A549 (cell line): Measurements from ENCODE around the gene BFSP1. TPM values are rescaled to one million over a fixed set of nuclear protein-coding genes. Genes with fewer than 3 reads are reported as not detected.
A peak's percentile ranks its signal among the peaks of the same experiment; 100 is the strongest.

Source experiments
- ATAC-seq, 2 experiments: fragments of 200-7000 bp in 1 of 2; fragments of >200 bp in 1 of 2; cut with Nextera tagmentation in 1 of 2; cut with Tn5 transposase in 1 of 2; 3 replicates each; pipeline versions ENCODE4 v1.8.0 to v1.9.1; 2018 to 2020; ENCODE audit warnings: mild to moderate bottlenecking in 1 of 2, moderate library complexity in 1 of 2
- CTCF ChIA-PET: fragments of 300-600 bp; sonication (Branson Sonifier 250); formaldehyde crosslinking; extraction: SDS; loops from one replicate; lab custom pipeline; 2021; ENCODE audit warnings: antibody characterized with exemption, inconsistent platforms; lab: Yijun Ruan, JAX
- POLR2A ChIA-PET: fragments of 350-600 bp; formaldehyde crosslinking; extraction: SDS; loops from one replicate; lab custom pipeline; 2021; ENCODE audit warnings: antibody characterized with exemption, inconsistent platforms; lab: Yijun Ruan, JAX
- DNase-seq, 2 experiments: peaks; one replicate each; pipeline versions ENCODE4 v3.0.0 to v3.0.0-alpha.2; 2011 to 2016; ENCODE audit warnings: low read depth in 1 of 2, low spot score in 1 of 2
- FAIRE-seq: peaks from 2 replicates; lab custom pipeline; 2011; peaks lifted over from hg19 to GRCh38; lab: Jason Lieb, UNC
- H3K27ac ChIP-seq, 2 experiments: fragments of >200 bp; sonication (Bioruptor Twin); formaldehyde crosslinking; 3 replicates each; pipeline ENCODE4 v1.5.1; 2016 to 2017
- H3K4me1 ChIP-seq: fragments of >200 bp; sonication (Bioruptor Twin); formaldehyde crosslinking; 3 replicates; pipeline ENCODE4 v1.6.1; 2016
- H3K4me2 ChIP-seq: fragments of >200 bp; sonication (Bioruptor Twin); formaldehyde crosslinking; 3 replicates; pipeline ENCODE4 v1.6.1; 2016
- H3K4me3 ChIP-seq: fragments of >200 bp; sonication (Bioruptor Twin); formaldehyde crosslinking; 3 replicates; pipeline ENCODE4 v1.5.1; 2016
- H3K9me3 ChIP-seq: fragments of >200 bp; sonication (Bioruptor Twin); formaldehyde crosslinking; 3 replicates; pipeline ENCODE4 v1.6.1; 2016
- ATOH8 ChIP-seq: fragments of 250-450 bp; sonication (Bioruptor Pico); IDR thresholded peaks from 2 replicates; pipeline ENCODE4 v1.5.0; 2020; ENCODE audit warnings: low read depth, mild to moderate bottlenecking, moderate library complexity
- BCL3 ChIP-seq: fragments of >200 bp; sonication (Bioruptor Twin); formaldehyde crosslinking; IDR thresholded peaks from 3 replicates; pipeline ENCODE4 v1.6.1; 2016
- BHLHE40 ChIP-seq: IDR thresholded peaks from 2 replicates; pipeline ENCODE4 v1.6.1; 2012; ENCODE audit warnings: low read depth, low read length, inconsistent platforms
- CBX2 ChIP-seq: fragments of 200-600 bp; sonication (generic); IDR thresholded peaks from 2 replicates; pipeline ENCODE4 v1.6.1; 2016; ENCODE audit warnings: low read depth, mild to moderate bottlenecking, borderline replicate concordance
- CBX8 ChIP-seq: fragments of 200-600 bp; sonication (generic); IDR thresholded peaks from 2 replicates; pipeline ENCODE4 v1.6.1; 2016
- CHD2 ChIP-seq: fragments of 150-350 bp; IDR thresholded peaks from 2 replicates; pipeline ENCODE4 v1.6.1; 2014; ENCODE audit warnings: low read length; ENCODE audit not compliant: partially characterized antibody
- CHD4 ChIP-seq: fragments of 200-600 bp; sonication (generic); IDR thresholded peaks from 2 replicates; pipeline ENCODE4 v1.6.1; 2016; ENCODE audit warnings: antibody characterized with exemption, mild to moderate bottlenecking, borderline replicate concordance
- EP300 ChIP-seq, 2 experiments: fragments of >200 bp; sonication (Bioruptor Twin); formaldehyde crosslinking; IDR thresholded peaks; 2 replicates in 1 of 2; 3 replicates in 1 of 2; pipeline ENCODE4 v1.6.1; 2016 to 2017
- ESRRA ChIP-seq: fragments of 150-350 bp; IDR thresholded peaks from 2 replicates; pipeline ENCODE4 v1.6.1; 2014; ENCODE audit warnings: mild to moderate bottlenecking, low read length, borderline replicate concordance
- FOSB ChIP-seq: fragments of 250-450 bp; sonication (Bioruptor Pico); IDR thresholded peaks from 2 replicates; pipeline ENCODE4 v1.5.0; 2020; ENCODE audit warnings: mild to moderate bottlenecking, moderate library complexity
- FOSL2 ChIP-seq, 2 experiments: fragments of 450-650 bp in 1 of 2; fragments of >200 bp in 1 of 2; sonication (Bioruptor Twin) in 1 of 2; formaldehyde crosslinking; IDR thresholded peaks; 2 replicates each; pipeline versions ENCODE4 v1.5.0 to v1.6.1; 2016 to 2020; ENCODE audit warnings: mild to moderate bottlenecking in 1 of 2, moderate library complexity in 1 of 2
- GATA3 ChIP-seq: IDR thresholded peaks from 2 replicates; pipeline ENCODE4 v1.6.1; 2012; ENCODE audit warnings: borderline replicate concordance
- HDAC2 ChIP-seq: fragments of 200-600 bp; sonication (generic); IDR thresholded peaks from 2 replicates; pipeline ENCODE4 v1.6.1; 2016
- HES2 ChIP-seq: fragments of >200 bp; sonication (Bioruptor Twin); formaldehyde crosslinking; IDR thresholded peaks from 2 replicates; pipeline ENCODE4 v1.6.1; 2016
- HEYL ChIP-seq: fragments of 250-450 bp; sonication (Bioruptor Pico); IDR thresholded peaks from 2 replicates; pipeline ENCODE4 v1.8.0; 2021; ENCODE audit warnings: mild to moderate bottlenecking, moderate library complexity
- HOXA7 ChIP-seq: fragments of 250-450 bp; sonication (Bioruptor Pico); IDR thresholded peaks from 2 replicates; pipeline ENCODE4 v1.5.0; 2020; ENCODE audit warnings: mild to moderate bottlenecking, moderate library complexity
- JUN ChIP-seq, 2 experiments: fragments of >200 bp; sonication (Bioruptor Twin); formaldehyde crosslinking; IDR thresholded peaks; 2 replicates in 1 of 2; 3 replicates in 1 of 2; pipeline ENCODE4 v1.6.1; 2016 to 2017
- KDM5A ChIP-seq: fragments of 200-600 bp; sonication (generic); IDR thresholded peaks from 2 replicates; pipeline ENCODE4 v1.6.1; 2016; ENCODE audit warnings: antibody characterized with exemption, mild to moderate bottlenecking
- MYC ChIP-seq: IDR thresholded peaks from 2 replicates; pipeline ENCODE4 v1.6.1; 2012; ENCODE audit warnings: mild to moderate bottlenecking, inconsistent platforms, low read length, improper control_type of control experiment, borderline replicate concordance
- NPAS2 ChIP-seq: fragments of 250-450 bp; sonication (Bioruptor Pico); IDR thresholded peaks from 2 replicates; pipeline ENCODE4 v1.8.0; 2022; ENCODE audit warnings: mild to moderate bottlenecking, moderate library complexity, borderline replicate concordance
- PBX3 ChIP-seq: IDR thresholded peaks from 2 replicates; pipeline ENCODE4 v1.6.1; 2012
- PHF8 ChIP-seq: fragments of 200-600 bp; sonication (generic); IDR thresholded peaks from 2 replicates; pipeline ENCODE4 v1.6.1; 2016; ENCODE audit warnings: low read depth, mild to moderate bottlenecking, antibody characterized with exemption, moderate library complexity, borderline replicate concordance
- POLR2A ChIP-seq: IDR thresholded peaks from 2 replicates; pipeline ENCODE4 v1.6.1; 2012; ENCODE audit warnings: mild to moderate bottlenecking, low read length
- RAD21 ChIP-seq, 2 experiments: fragments of >200 bp in 1 of 2; sonication (Bioruptor Twin) in 1 of 2; formaldehyde crosslinking in 1 of 2; IDR thresholded peaks in 1 of 2; conservative IDR thresholded peaks in 1 of 2; 2 replicates in 1 of 2; 3 replicates in 1 of 2; pipeline ENCODE4 v1.6.1; 2012 to 2018; ENCODE audit warnings: inconsistent platforms in 1 of 2
- RCOR1 ChIP-seq: fragments of 150-350 bp; IDR thresholded peaks from 2 replicates; pipeline ENCODE4 v1.6.1; 2014; ENCODE audit warnings: antibody characterized with exemption, low read length, low read depth
- RFX5 ChIP-seq: fragments of 450-650 bp; IDR thresholded peaks from 2 replicates; pipeline ENCODE4 v1.7.1; 2014; ENCODE audit warnings: antibody characterized with exemption, mild to moderate bottlenecking, moderate library complexity
- SMC3 ChIP-seq: fragments of >200 bp; sonication (Bioruptor Twin); formaldehyde crosslinking; IDR thresholded peaks from 3 replicates; pipeline ENCODE4 v1.6.1; 2018; ENCODE audit warnings: inconsistent platforms
- SREBF2 ChIP-seq: fragments of 450-650 bp; IDR thresholded peaks from 2 replicates; pipeline ENCODE4 v1.6.1; 2014; ENCODE audit warnings: mild to moderate bottlenecking, moderate library complexity
- USF2 ChIP-seq: fragments of 450-650 bp; IDR thresholded peaks from 2 replicates; pipeline ENCODE4 v1.6.1; 2014; ENCODE audit warnings: antibody characterized with exemption
- ZFP36 ChIP-seq: fragments of 450-650 bp; IDR thresholded peaks from 2 replicates; pipeline ENCODE4 v1.6.1; 2014; ENCODE audit warnings: borderline replicate concordance; ENCODE audit not compliant: partially characterized antibody
- WGBS: methylation state at CpG from one replicate; pipeline ENCODE4 v1.1.6; 2017; ENCODE audit errors: missing lambda C conversion rate; 5-methylcytosine and 5-hydroxymethylcytosine counted together
- polyA plus RNA-seq, 4 experiments: library from polyadenylated mRNA; depleted of rRNA in 3 of 4; stranded (reverse); fragments of >200 nt; fragmentation: RNase III in 1 of 4; extraction: RNeasy Plus Mini Kit Qiagen cat#74134 plus additional on column Dnase treatment in 1 of 4; gene quantifications; 2 replicates in 3 of 4; 3 replicates in 1 of 4; pipeline ENCODE4 v1.2.3, GENCODE V29; 2011 to 2017

BFSP1 gene
- polyA plus RNA-seq, 2 of the 4 experiments (the other 2 are of a cell fraction), result 7.2 to 8.3 TPM

GRCh38 chr20:17570347-17571152 is 39.4 kb upstream of the BFSP1 start (continued):
- 0 out of 3 replicates have a peak, but pooled peaks have one; percentile 4 for TF ChIP-seq SMC3
- no peak for TF ChIP-seq RFX5
- no peak for TF ChIP-seq MYC
- no peak for TF ChIP-seq JUN (IDR thresholded peaks at IDR 0.05)
- no peak for TF ChIP-seq SREBF2
- TF ChIP-seq USF2, result no peak
- TF ChIP-seq ATOH8, result no peak
- TF ChIP-seq RAD21 (conservative IDR thresholded peaks at IDR 0.05 in 1 of 2, IDR thresholded peaks at IDR 0.05 in 1 of 2), result peak; percentile 19 to 42; a peak in 4 of 5 replicates
- TF ChIP-seq ZFP36, result no peak
- TF ChIP-seq HOXA7 (CRISPR knock-in tag), result no peak
- no peak for TF ChIP-seq HDAC2

- POLR2A ChIA-PET, result interaction anchor here (0.6 to 3.5 kb wide), 20 partner anchors 12 to 399 kb away, joined by 3 to 127 read pairs (median 6); partner anchors contain the start of genes BFSP1, MGME1 and SNX5
- Histone ChIP-seq H3K4me2 (peak within 1 kb of the TSS; percentile 98), H3K27ac (peak within 1 kb of the TSS; percentile 91 to 96), H3K9me3 (peaks cover 4% of the 10 kb centered on the region; the same call in 1 of the 3 replicates), H3K4me3 (peak within 1 kb of the TSS; percentile 87), H3K4me1 (peaks cover 51% of the 10 kb centered on the region)
- DNase-seq (peak; percentile 96 to 99), ATAC-seq (peak; percentile 85 to 88), FAIRE-seq (no peak)
- CTCF ChIA-PET, result interaction anchor here (0.8 to 9.2 kb wide), 17 partner anchors 9 to 427 kb away, joined by 3 to 108 read pairs (median 15); partner anchors contain the start of gene BFSP1
- WGBS, result 0% methylated on average over 10 of the region's 70 CpGs
- TF ChIP-seq ESRRA (no peak), KDM5A (no peak), EP300 (IDR thresholded peaks at IDR 0.05) (peak in 1 of 2 experiments; percentile 16; a peak in 1 of 5 replicates), CBX2 (no peak), RCOR1 (no peak), POLR2A (peak; percentile 98), FOSB (CRISPR knock-in tag) (no peak), BCL3 (0 out of 3 replicates have a peak, but pooled peaks have one; percentile 33), CBX8 (no peak), HES2 (no peak), GATA3 (no peak; the same call in 1 of the 2 replicates), CHD2 (peak; percentile 44), RFX5 (peak; percentile 73), RAD21 (conservative IDR thresholded peaks at IDR 0.05 in 1 of 2, IDR thresholded peaks at IDR 0.05 in 1 of 2) (peak in 1 of 2 experiments; percentile 9; a peak in 1 of 5 replicates), PBX3 (0 out of 2 replicates have a peak, but pooled peaks have one; percentile 50), CHD4 (no peak), ATOH8 (peak; percentile 19; the same call in 1 of the 2 replicates), HEYL (no peak), PHF8 (peak; percentile 89), FOSL2 (IDR thresholded peaks at IDR 0.05) (no peak), FOSL2 (CRISPR knock-in tag; IDR thresholded peaks at IDR 0.05) (peak; percentile 39; the same call in 1 of the 2 replicates), NPAS2 (CRISPR knock-in tag) (no peak), BHLHE40 (no peak), USF2 (peak; percentile 63)
Measured at GRCh38 chr20:17569616-17570346, 38.6 kb upstream of the BFSP1 start, which contains the start of gene DSTN. Gene DSTN, plus strand, starts transcription at chr20:17570075. Its CDS starts 134 bp downstream, at chr20:17570209.
